RWPE2 (cell line): ENCODE measurements around the gene AKT1S1.
"Not testable (repeated sequence)": the region's sequence is repeated elsewhere in the genome, so short reads cannot be mapped to it uniquely, and the experiment has no call there.

Experiments
- ATAC-seq: fragments of 200-7000 bp; cut with Tn5 transposase; 3 replicates; pipeline ENCODE4 v1.9.1; 2021; ENCODE audit warnings: low read depth
- DNase-seq: peaks from one replicate; pipeline ENCODE4 v3.0.0-alpha.2; 2020; ENCODE audit warnings: low spot score
- H3K27ac ChIP-seq: fragments of 450-650 bp; 2 replicates; pipeline ENCODE4 v1.5.1; 2017; ENCODE audit warnings: mild to moderate bottlenecking; ENCODE audit not compliant: poor library complexity, severe bottlenecking
- H3K27me3 ChIP-seq: fragments of 250-450 bp; sonication (Bioruptor Pico); 2 replicates; pipeline ENCODE4 v1.5.1; 2021; ENCODE audit warnings: mild to moderate bottlenecking, moderate library complexity; ENCODE audit not compliant: insufficient read depth, poor library complexity, severe bottlenecking
- H3K36me3 ChIP-seq: fragments of 250-450 bp; sonication (Bioruptor Pico); 2 replicates; pipeline ENCODE4 v1.5.1; 2020; ENCODE audit warnings: low read depth, mild to moderate bottlenecking, moderate library complexity
- H3K4me1 ChIP-seq: fragments of 250-450 bp; sonication (Bioruptor Pico); 2 replicates; pipeline ENCODE4 v1.5.1; 2021; ENCODE audit warnings: mild to moderate bottlenecking, moderate library complexity; ENCODE audit not compliant: insufficient read depth, poor library complexity, severe bottlenecking
- H3K4me3 ChIP-seq: fragments of 250-450 bp; sonication (Bioruptor Pico); 2 replicates; pipeline ENCODE4 v1.5.1; 2021; ENCODE audit warnings: mild to moderate bottlenecking, moderate library complexity; ENCODE audit not compliant: severe bottlenecking
- H3K9me3 ChIP-seq: fragments of 250-450 bp; sonication (Bioruptor Pico); 2 replicates; pipeline ENCODE4 v1.5.1; 2021; ENCODE audit warnings: mild to moderate bottlenecking, moderate library complexity; ENCODE audit not compliant: severe bottlenecking
- CTCF ChIP-seq: fragments of 450-650 bp; IDR thresholded peaks from one replicate; pipeline ENCODE4 v1.5.1; 2017; ENCODE audit warnings: mild to moderate bottlenecking, moderate library complexity; ENCODE audit not compliant: poor library complexity, severe bottlenecking

The AKT1S1 gene

DNA sequence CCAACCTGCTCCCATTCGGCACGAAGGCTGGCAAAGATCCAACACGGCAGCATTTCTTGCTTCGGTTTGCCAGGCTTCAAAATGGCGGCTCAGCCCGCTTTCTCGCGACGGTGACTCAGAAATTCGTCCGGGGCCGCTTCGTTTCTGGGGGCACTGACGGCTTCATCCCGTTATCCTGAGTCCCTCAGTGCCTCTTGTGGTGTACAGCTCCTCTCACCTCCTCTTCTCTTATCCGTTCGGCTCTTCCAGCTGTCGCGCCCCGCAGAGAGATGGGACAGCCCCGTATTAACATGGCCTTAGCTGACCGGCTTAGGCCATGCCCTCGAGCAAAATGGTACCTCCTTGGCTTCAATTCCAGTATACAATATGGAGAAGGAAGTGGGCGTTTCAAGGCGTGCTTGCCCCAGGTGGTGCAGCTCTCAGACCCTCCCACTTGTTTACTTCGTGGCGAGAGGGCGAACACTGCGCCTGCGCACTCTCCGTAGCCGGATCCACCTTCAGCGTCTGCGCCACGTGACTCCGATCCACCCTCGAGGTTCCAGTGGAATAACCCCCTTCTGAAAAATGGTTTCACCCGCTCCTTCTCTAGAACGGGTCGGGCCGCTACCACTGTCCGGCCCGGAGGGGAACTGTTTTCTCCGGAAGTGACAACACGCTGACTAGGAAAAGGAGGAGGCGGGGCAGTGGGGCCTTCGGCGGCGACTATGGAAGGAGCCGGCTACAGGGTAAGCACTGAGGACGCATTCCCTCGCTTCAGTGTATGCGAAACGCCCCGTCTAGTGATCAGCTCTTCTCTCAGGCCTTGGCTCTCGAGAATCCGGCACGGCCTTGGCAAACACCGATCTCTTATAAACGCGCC lies at the start of gene AKT1S1, which contains the start of gene TBC1D17:
Gene AKT1S1, minus strand, starts transcription at position 336 of the 859 bp plus-strand sequence. CDS start 4,060 bp downstream, outside the sequence.
Gene TBC1D17, plus strand, starts transcription at position 683 of the 859 bp plus-strand sequence. Its CDS starts 22 bp downstream, at position 705.
- H3K36me3 ChIP-seq, result peaks cover 19% of the 10 kb centered on the region
- no peaks in the 10 kb centered on the region for H3K27me3 ChIP-seq
- no peaks in the 10 kb centered on the region for H3K4me1 ChIP-seq
- peak; percentile 65 for ATAC-seq
- no peaks in the 10 kb centered on the region for H3K9me3 ChIP-seq
- peak; percentile 99 for DNase-seq
- H3K27ac ChIP-seq, result peak within 1 kb of the TSS; percentile 81
- no peak for TF ChIP-seq CTCF
- peak within 1 kb of the TSS; percentile 88 for H3K4me3 ChIP-seq

- ATAC-seq (no peak), DNase-seq (no peak)
- Histone ChIP-seq H3K9me3 (no peaks in the 10 kb centered on the region), H3K27ac (no peak overlapping the region), H3K4me3 (no peak overlapping the region), H3K27me3 (no peaks in the 10 kb centered on the region), H3K36me3 (peaks cover 71% of the 10 kb centered on the region), H3K4me1 (peaks cover 6% of the 10 kb centered on the region)
- TF ChIP-seq CTCF, result no peak
Measured at GRCh38 chr19:49926515-49926914, 49.4 kb upstream of the AKT1S1 start.

- TF ChIP-seq CTCF, result no peak
- Histone ChIP-seq H3K4me1 (peaks cover 6% of the 10 kb centered on the region), H3K36me3 (peaks cover 63% of the 10 kb centered on the region), H3K27me3 (no peaks in the 10 kb centered on the region), H3K9me3 (no peaks in the 10 kb centered on the region), H3K4me3 (no peak overlapping the region), H3K27ac (no peak overlapping the region)
- DNase-seq, result no peak
- ATAC-seq, result no peak
Measured at GRCh38 chr19:49925486-49925885, 48.3 kb upstream of the AKT1S1 start.

DNA sequence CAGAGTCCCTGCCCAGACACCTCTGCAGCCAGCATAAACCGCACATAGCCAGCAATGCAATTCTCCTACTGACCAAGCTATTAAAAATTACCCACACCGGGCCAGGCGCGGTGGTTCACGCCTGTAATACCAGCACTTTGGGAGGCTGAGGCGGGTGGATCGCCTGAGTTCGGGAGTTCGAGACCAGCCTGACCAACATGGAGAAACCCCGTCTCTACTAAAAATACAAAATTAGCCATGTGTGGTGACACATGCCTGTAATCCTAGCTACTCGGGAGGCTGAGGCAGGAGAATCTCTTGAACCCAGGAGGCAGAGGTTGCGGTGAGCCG lies 47.7 kb upstream of the AKT1S1 start:
- DNase-seq, H3K4me1 ChIP-seq, H3K9me3 ChIP-seq, H3K27me3 ChIP-seq, H3K27ac ChIP-seq, ATAC-seq, H3K4me3 ChIP-seq: not testable (repeated sequence)
- H3K36me3 ChIP-seq, result peaks cover 66% of the 10 kb centered on the region

DNA sequence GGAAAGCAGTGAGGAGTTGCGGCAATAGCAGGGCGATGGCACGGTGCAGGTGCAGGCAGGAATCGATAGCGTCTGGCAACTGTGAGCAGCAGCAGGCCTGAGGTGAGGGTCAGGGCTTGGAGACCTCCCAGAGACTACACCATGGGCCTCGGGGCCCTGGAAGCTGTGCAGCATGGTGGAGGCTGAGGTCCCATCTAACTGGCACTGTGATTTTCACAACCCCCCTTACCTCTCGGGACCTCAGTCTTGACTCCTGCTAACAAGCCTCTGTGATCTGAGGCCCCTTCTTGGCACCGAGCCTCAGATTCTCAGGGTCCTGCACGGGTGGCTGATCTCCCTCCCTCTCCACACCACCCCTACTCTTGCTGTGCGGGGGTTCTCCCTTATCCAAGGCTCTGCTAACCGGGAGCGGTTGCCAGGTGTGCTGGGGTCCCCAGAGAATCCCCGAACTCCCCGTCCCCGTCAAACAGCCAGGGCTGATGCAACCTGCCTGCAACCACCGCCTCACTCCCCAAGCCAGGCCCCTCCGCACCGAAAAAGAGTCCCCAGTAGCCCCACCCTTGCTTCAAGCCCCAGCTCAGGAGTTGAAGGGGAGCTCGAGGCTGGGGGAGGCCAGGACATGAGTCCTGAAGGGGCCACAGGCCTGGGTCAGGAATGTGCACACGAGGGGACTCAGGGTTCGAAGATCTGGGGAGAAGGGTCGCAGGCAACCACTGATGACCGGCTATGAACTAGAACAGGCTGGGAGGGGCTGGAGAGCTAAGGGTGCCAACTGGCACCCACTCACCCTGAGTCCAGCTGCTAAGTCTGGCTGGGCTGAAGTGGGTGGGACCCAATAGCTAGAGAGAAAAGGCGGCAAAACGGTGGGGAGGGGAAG lies 47.1 kb upstream of the AKT1S1 start:
- no peak for TF ChIP-seq CTCF
- H3K9me3 ChIP-seq, result no peaks in the 10 kb centered on the region
- no peak overlapping the region for H3K4me3 ChIP-seq
- ATAC-seq, result no peak
- peaks cover 6% of the 10 kb centered on the region for H3K4me1 ChIP-seq
- peaks cover 66% of the 10 kb centered on the region for H3K36me3 ChIP-seq
- no peak for DNase-seq
- H3K27me3 ChIP-seq, result no peaks in the 10 kb centered on the region
- H3K27ac ChIP-seq, result no peak overlapping the region
